ENCODE results near the gene NTRK3. TPM values are rescaled to one million over a fixed set of nuclear protein-coding genes. Genes with fewer than 3 reads are reported as not detected.
A peak's percentile ranks its signal among the peaks of the same experiment; 100 is the strongest.

The NTRK3 gene
- total RNA-seq, 2 donors from 2014 or later: 0.53 TPM; not detected in 1

DNA sequence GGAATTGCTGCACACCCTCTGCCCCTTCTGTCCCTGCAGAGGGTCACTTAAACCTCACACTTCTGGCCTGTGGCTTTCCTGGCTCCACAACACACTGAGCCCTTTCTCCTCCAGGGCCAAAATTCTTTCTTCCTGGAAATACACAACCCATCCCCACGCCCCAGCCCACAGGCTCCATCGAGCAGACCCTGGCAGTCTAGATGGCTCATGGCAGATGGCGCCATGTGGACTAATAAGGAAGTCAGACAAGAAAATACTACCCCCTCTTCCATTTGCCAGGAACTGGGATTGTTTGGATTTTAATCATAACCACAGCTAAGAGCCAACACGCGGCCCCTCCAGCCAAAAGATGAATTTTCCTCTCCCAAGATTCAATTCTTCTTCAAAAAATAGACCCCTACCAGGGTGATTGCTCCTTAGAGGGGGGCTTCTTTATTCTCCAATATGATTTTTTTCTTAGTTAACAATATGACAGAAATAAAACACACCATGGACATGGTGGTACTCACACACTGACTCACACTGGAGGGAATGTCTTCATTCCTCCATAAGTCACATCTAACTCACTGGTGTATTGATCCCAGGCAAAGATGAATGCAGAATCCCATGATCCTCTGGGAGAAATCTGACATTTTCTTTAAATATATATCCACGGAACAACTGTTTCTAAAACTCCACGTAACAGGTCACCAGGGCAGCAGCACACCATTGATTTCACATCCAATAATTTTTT lies 111.5 kb downstream of the NTRK3 start:
- no peak for ATAC-seq (replicated peaks)
- no peak overlapping the region for H3K4me3 Mint-ChIP-seq
- no peaks in the 10 kb centered on the region for H3K4me1 Mint-ChIP-seq
- no peaks in the 10 kb centered on the region for H3K9me3 Mint-ChIP-seq
- peaks cover 8% of the 10 kb centered on the region for H3K27me3 Mint-ChIP-seq
- no peak overlapping the region for H3K27ac Mint-ChIP-seq
- no peaks in the 10 kb centered on the region for H3K36me3 Mint-ChIP-seq (ENCODE audit: low read depth)

GRCh38 chr15:88142121-88142520 lies 114.4 kb downstream of the NTRK3 start:
- Mint-ChIP-seq H3K4me3 (no peak overlapping the region), H3K9me3 (no peaks in the 10 kb centered on the region), H3K27me3 (peaks cover 6% of the 10 kb centered on the region), H3K36me3 (ENCODE audit: low read depth) (no peaks in the 10 kb centered on the region), H3K4me1 (no peaks in the 10 kb centered on the region), H3K27ac (no peak overlapping the region)
- ATAC-seq (replicated peaks): no peak

GRCh38 chr15:88141269-88141889 lies 115.2 kb downstream of the NTRK3 start:
- Mint-ChIP-seq H3K27me3 (peaks cover 6% of the 10 kb centered on the region), H3K36me3 (ENCODE audit: low read depth) (no peaks in the 10 kb centered on the region), H3K27ac (no peak overlapping the region), H3K4me1 (no peaks in the 10 kb centered on the region), H3K9me3 (no peaks in the 10 kb centered on the region), H3K4me3 (no peak overlapping the region)
- no peak for ATAC-seq (replicated peaks)

GRCh38 chr15:88140398-88140797 lies 116.1 kb downstream of the NTRK3 start:
- Mint-ChIP-seq H3K27ac (no peak overlapping the region), H3K4me3 (no peak overlapping the region), H3K36me3 (ENCODE audit: low read depth) (no peaks in the 10 kb centered on the region), H3K4me1 (no peaks in the 10 kb centered on the region), H3K27me3 (peaks cover 10% of the 10 kb centered on the region), H3K9me3 (no peaks in the 10 kb centered on the region)
- ATAC-seq (replicated peaks): no peak

DNA sequence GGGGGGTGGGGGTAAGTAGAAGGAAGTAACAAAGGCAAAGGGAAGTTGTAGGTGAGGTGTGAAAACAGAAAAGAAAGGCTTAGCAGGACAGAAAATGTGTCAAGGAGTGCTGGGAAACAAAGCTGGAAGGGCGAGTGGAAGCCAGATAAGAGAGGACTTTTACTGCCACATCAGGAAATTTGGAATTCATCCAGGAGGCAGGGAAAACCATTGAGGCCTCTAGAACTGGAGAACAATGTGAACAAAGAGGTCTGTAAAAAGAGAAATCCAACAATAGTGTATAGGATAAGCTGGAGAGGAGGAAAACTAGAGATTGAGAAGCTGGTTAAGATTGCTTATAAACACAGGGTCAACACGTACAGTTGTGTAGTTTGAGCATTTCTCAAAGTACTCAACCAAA lies 116.6 kb downstream of the NTRK3 start:
- no peaks in the 10 kb centered on the region for H3K36me3 Mint-ChIP-seq (ENCODE audit: low read depth)
- no peak for ATAC-seq (replicated peaks)
- no peak overlapping the region for H3K27ac Mint-ChIP-seq
- H3K27me3 Mint-ChIP-seq: peaks cover 10% of the 10 kb centered on the region
- no peaks in the 10 kb centered on the region for H3K4me1 Mint-ChIP-seq
- no peak overlapping the region for H3K4me3 Mint-ChIP-seq
- no peaks in the 10 kb centered on the region for H3K9me3 Mint-ChIP-seq

- Mint-ChIP-seq H3K27ac (no peak overlapping the region), H3K4me1 (no peaks in the 10 kb centered on the region), H3K9me3 (peaks cover 3% of the 10 kb centered on the region), H3K27me3 (peaks cover 18% of the 10 kb centered on the region), H3K4me3 (no peak overlapping the region), H3K36me3 (ENCODE audit: low read depth) (no peaks in the 10 kb centered on the region)
- no peak for ATAC-seq (replicated peaks)
Measured at GRCh38 chr15:88133795-88134194, 122.7 kb downstream of the NTRK3 start.

DNA sequence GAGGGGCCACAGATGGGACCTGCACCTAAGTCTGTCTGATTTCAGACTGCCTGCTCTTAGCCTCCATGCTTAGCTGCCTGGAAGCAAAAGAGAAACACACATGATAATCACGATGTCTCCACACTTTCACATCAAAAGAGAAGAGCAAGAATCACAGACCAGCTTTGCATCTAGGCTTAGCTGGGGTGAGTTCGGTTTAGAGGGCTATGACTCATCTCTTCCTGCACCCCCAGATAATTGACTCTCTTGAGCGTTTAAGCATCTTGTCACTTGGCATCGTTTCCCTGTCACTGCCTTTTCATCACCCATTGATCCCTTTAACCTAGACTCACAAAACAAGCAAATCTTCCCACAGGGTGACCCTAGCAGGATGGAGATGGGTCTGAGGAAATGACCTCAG lies 124.0 kb downstream of the NTRK3 start:
- H3K9me3 Mint-ChIP-seq: peaks cover 3% of the 10 kb centered on the region
- no peak overlapping the region for H3K27ac Mint-ChIP-seq
- H3K36me3 Mint-ChIP-seq (ENCODE audit: low read depth): no peaks in the 10 kb centered on the region
- no peak for ATAC-seq (replicated peaks)
- peaks cover 18% of the 10 kb centered on the region for H3K27me3 Mint-ChIP-seq
- H3K4me3 Mint-ChIP-seq: no peak overlapping the region
- H3K4me1 Mint-ChIP-seq: no peaks in the 10 kb centered on the region

GRCh38 chr15:88131937-88132336 lies 124.6 kb downstream of the NTRK3 start:
- H3K4me3 Mint-ChIP-seq: no peak overlapping the region
- no peaks in the 10 kb centered on the region for H3K36me3 Mint-ChIP-seq (ENCODE audit: low read depth)
- H3K27me3 Mint-ChIP-seq: peaks cover 16% of the 10 kb centered on the region
- H3K9me3 Mint-ChIP-seq: peaks cover 3% of the 10 kb centered on the region
- H3K4me1 Mint-ChIP-seq: no peaks in the 10 kb centered on the region
- H3K27ac Mint-ChIP-seq: no peak overlapping the region
- peak; percentile 11 for ATAC-seq (replicated peaks)

DNA sequence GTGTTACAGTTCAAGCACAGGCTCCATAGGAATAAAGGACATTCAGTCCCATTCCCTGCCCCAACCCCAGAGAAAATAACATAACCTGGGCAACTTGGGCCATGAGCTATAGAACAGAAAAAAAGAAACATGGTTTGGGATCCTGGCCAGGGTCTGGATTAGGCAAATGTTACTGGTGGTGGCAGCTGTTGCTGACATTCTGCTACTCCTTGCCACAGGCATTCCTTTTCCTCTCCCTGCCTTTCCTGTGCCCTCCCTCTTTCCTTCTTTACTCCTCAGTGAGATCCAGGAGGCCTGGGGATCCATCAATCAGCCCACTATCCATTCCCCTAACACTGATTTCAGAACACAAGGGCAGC lies 129.1 kb downstream of the NTRK3 start:
- Mint-ChIP-seq H3K9me3 (no peaks in the 10 kb centered on the region), H3K27me3 (peaks cover 20% of the 10 kb centered on the region), H3K4me3 (no peak overlapping the region), H3K27ac (no peak overlapping the region), H3K36me3 (ENCODE audit: low read depth) (no peaks in the 10 kb centered on the region), H3K4me1 (no peaks in the 10 kb centered on the region)
- no peak for ATAC-seq (replicated peaks)

GRCh38 chr15:88126695-88127431 lies 129.7 kb downstream of the NTRK3 start:
- no peaks in the 10 kb centered on the region for H3K36me3 Mint-ChIP-seq (ENCODE audit: low read depth)
- H3K9me3 Mint-ChIP-seq: no peaks in the 10 kb centered on the region
- peak; percentile 90 for ATAC-seq (replicated peaks)
- peaks cover 20% of the 10 kb centered on the region for H3K27me3 Mint-ChIP-seq
- no peak overlapping the region for H3K4me3 Mint-ChIP-seq
- H3K4me1 Mint-ChIP-seq: no peaks in the 10 kb centered on the region
- H3K27ac Mint-ChIP-seq: no peak overlapping the region

DNA sequence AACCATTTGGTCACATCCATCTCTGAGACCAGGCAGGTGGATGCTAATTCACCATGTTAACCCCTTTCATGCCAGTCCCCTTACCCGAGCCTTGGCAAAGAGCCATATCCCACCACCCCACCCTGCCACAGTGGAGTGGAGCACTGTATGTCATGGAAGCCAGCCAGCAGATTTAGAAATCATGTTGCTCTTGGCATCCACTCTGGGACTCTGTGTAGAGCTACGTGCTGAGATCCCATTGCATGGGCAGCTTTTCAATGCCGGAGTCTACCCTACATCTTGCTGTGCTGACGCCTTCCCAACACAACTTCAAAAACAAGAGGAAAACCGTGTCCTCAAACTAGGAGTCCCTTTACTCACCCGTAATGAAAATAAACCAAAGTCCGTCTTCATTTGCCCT lies 131.0 kb downstream of the NTRK3 start:
- Mint-ChIP-seq H3K36me3 (ENCODE audit: low read depth) (no peaks in the 10 kb centered on the region), H3K4me1 (no peaks in the 10 kb centered on the region), H3K4me3 (no peak overlapping the region), H3K9me3 (no peaks in the 10 kb centered on the region), H3K27ac (no peak overlapping the region), H3K27me3 (peaks cover 16% of the 10 kb centered on the region)
- ATAC-seq (replicated peaks): no peak

GRCh38 chr15:88124199-88124598 lies 132.3 kb downstream of the NTRK3 start:
- Mint-ChIP-seq H3K4me3 (no peak overlapping the region), H3K27ac (no peak overlapping the region), H3K27me3 (peaks cover 24% of the 10 kb centered on the region), H3K9me3 (no peaks in the 10 kb centered on the region), H3K36me3 (ENCODE audit: low read depth) (no peaks in the 10 kb centered on the region), H3K4me1 (no peaks in the 10 kb centered on the region)
- no peak for ATAC-seq (replicated peaks)

DNA sequence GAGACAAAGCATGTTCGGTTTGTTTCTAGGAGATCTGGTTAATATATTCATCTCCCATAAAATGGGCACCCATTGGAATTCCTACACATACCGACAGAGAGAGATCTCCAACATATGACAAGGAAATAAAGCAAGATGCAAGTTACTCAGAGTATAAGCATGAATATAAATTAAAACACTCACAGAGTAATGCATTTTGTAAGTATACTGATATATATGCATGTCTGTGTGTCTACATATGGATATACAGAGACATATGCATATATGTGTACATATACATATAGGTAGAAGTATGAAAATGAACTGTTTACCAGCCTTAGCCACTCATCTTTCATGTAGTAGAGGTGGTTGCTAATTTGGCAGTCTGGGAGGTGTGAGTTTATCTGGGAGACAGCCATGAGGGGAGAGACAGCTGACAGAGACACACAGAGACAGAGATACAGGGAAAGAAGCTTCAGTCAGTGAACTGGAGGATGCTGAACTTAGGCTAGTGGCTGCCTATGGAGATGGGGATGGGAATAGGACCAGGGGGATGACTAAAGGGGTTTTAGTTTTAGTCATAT lies 134.5 kb downstream of the NTRK3 start:
- Mint-ChIP-seq H3K36me3 (ENCODE audit: low read depth) (no peaks in the 10 kb centered on the region), H3K9me3 (no peaks in the 10 kb centered on the region), H3K27me3 (peaks cover 24% of the 10 kb centered on the region), H3K27ac (no peak overlapping the region), H3K4me1 (no peaks in the 10 kb centered on the region), H3K4me3 (no peak overlapping the region)
- no peak for ATAC-seq (replicated peaks)

DNA sequence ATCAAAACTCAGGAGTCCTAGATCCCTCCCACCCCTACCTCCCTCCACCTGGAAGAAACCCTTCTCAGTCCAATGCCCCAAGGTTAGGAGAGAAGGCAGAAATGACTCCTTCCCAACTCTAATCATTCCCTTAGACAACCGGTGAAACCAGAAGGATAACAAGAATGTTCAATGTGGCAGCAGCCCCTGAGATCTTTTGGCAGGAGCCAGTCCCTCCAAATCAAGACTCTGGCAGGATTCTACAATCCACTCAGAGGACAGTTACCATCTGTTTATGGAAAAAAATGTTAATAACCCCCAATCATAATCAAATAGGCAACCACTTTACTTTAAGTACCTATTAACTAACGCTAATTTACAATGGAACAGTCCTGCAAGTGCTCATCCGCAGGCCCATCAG lies 136.5 kb downstream of the NTRK3 start:
- Mint-ChIP-seq H3K9me3 (no peaks in the 10 kb centered on the region), H3K36me3 (ENCODE audit: low read depth) (no peaks in the 10 kb centered on the region), H3K4me3 (no peak overlapping the region), H3K27ac (no peak overlapping the region), H3K4me1 (no peaks in the 10 kb centered on the region), H3K27me3 (peaks cover 16% of the 10 kb centered on the region)
- no peak for ATAC-seq (replicated peaks)

DNA sequence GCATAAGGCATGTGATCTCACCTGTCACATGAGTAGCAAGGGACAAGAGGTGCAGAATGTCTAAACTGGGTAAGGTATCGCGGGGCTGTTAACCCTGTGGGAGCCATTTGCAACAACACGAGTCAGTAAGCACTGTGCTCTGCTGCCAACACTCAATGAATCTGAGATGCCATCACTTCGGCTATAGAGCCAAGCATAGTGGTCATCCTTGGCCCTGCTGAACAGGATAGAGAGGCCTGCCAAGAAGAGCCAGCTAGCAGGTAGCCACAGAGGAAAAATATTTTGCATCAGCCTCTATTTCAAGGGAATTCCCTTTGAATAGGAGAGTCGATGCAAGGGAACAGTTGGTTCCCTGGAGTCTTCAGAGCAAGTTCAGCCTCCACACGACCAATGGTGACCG lies 137.8 kb downstream of the NTRK3 start:
- Mint-ChIP-seq H3K27me3 (peaks cover 15% of the 10 kb centered on the region), H3K4me1 (no peaks in the 10 kb centered on the region), H3K27ac (no peak overlapping the region), H3K4me3 (no peak overlapping the region), H3K9me3 (no peaks in the 10 kb centered on the region), H3K36me3 (ENCODE audit: low read depth) (no peaks in the 10 kb centered on the region)
- no peak for ATAC-seq (replicated peaks)
